T-helper 1 cell (primary cell): Measurements from ENCODE around the gene ENTR1.

Experiments
- DNase-seq, 5 donors: peaks; one replicate each; pipeline ENCODE4 v3.0.0-alpha.2; 2012 to 2020

Gene ENTR1

DNA sequence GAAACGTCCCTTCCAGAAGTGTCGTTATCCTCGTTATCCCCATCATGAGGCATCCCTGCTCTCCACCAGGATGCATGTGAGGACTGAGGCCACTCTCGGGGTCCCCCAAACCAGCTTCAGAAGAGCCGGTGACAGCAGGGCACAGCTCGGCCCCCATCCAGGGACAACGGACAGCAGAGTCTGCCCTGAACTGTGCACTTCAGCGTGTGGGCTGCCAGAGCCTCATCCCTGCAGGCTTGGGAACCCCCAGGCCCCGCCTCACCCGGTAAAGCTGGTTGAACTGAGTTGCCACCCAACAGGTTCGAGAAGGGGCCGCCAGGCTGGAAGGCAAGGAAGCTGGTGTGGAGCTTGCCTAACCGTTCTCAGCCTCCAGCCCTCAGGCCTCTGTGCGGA lies 36.2 kb downstream of the ENTR1 start:
- no peak for DNase-seq

DNA sequence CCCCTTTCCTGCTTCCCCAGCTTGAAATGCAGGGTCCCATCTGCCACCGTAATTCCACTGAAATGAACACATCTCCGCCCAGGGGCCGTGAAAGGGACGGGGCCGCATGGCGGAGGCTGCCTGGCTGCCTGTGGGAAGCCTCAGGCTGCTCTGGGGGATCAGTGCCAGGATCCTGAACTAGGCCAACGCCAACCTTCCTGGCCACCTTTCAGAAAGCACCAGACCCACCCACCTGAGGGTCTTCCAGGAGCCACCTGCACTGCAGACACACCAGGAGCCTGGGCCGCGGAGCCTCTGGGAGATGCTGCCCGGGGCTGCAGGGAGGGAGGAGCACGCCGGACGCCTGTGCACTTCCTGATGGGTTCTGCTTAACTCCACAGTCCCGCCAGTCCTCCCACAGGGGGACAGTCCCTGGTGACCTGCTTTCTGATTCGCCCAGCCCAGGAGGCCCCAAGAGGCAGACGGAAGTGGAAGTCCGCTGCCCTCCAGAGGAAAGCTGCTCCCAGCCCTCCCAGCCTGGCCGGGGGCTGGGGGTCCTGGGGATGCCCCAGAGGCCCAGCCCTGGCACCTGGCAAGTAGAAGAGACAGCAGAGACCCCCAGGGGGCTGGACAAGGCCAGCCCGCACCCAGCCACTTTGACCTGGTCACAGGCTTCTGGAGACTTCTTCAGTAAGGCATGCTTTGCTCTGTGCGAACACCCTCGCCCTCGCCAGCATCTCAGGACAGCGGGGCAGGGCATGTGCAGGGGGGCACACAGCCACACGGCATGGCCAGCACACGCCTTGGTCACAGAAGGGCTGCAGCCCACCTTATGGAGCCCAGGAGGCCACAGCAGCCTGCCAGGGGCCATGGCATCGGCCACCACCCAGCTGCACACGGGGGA lies 36.9 kb downstream of the ENTR1 start, which contains the start of gene CARD9:
CARD9 (minus strand) TSS at position 370 of the 883 bp plus-strand sequence. CDS start 1,591 bp downstream, outside the sequence.
- no peak for DNase-seq

DNA sequence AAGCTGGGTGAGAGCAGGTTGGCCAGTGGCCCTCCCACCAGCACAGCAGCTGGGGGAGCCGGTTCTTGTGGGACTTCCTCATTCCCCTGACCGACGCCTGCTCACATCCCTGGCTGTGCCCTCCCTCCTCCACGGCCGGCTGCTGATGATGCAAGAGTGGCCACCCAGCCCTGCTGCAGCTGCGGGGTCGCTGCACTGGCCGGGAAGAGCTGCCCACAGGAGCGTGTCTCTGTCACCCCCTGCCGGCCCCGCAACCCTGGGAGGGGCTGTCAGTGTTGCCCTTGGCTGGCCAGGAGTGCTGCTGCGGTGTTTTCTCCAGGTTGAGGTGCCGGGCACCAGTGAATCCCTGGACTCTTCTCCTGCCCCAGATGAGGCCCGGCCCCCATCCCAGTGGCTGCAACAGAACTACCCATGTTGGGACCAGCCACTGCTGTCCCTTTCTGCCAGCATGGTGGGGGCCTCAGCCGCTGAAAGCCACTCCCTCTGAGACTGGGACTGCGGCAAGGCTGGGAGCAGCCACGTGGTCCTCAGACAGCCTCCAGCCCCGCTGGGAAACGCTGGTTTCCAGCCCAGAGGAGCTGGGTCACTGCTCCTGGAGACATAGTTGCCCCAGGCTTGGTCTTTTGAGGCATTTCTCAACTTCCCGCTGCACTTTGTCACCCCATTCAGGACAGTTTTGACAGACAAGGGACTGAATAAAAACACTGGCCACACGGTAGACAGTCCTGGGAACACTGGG lies 37.7 kb downstream of the ENTR1 start:
- no peak for DNase-seq

DNA sequence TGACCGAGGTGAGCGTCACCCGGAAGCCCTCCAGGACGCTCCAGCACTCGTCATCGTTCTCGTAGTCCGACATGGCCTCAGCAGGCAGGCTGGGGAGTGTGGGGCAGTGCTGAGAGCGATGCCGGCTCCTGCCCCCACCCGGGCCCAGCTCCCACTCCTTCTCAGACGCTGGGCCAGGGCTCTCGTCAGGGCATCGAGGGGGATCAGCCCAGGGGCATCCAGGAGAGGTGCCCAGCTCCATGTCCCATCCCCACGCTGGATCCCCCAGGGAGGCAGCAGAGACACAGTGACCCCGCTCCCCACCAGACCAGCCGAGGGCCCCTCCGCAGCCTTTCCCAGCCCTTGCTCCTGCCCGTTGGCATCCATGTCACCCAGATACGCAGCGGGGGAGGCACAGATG lies 38.4 kb downstream of the ENTR1 start:
- DNase-seq, result no peak

DNA sequence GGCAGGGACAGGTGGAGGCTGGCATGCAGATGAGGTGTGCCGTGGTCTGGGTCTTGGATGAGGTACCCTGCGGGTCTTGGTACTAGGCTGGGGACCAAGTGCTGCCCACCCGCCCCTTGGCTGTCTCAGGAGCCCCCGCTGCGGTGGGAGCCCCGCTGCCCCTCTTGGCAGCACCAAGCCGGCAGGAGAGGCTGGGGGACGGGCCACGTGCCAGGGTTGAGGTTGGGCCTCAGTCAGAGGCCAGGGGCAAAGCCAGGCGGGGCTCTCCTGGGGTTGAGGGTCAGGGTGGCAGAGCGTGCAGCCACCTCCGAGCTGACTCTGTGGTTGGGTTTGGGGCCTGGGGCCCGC lies 38.9 kb downstream of the ENTR1 start:
- DNase-seq, result no peak

DNA sequence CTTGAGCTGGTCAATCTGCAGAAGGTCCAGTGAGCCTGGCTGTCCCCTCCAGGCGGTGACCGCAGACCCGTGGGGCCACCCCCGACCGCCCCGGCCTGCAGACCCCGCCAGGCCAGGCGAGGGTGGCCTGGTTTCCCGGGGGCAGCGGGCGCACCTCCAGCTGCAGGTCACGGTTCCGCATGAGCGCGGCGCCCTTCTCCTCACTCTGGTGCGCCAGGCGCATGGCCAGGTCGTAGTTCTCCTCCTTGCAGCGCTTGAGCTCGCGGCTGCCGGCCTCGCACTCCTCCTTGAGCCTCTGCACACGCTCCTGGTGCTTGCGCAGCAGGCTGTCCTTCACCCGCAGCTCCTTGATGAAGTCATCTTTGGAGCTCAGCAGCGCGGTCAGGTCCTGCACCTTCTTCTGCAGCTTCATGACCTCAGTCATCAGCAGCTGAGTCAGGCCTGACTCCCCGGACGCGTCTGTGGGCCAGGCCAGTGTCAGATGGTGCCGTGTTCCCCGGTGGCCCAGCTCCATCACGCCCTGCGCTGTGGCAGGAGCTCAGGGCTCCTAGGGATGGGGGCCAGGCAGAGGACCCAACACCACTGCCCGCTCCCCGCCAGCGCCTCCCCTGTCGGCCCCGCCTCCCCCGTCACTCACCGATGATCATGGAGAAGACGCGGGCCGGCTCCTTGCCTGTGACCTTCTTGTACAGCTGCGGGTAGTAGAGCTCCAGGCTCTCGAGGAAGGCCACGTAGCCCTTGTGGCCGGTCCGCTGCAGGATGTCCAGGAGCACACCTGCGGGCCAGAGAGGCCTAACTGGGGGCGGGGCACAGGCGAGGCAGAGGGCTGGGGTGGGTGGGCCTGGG lies 39.5 kb downstream of the ENTR1 start:
- no peak for DNase-seq

DNA sequence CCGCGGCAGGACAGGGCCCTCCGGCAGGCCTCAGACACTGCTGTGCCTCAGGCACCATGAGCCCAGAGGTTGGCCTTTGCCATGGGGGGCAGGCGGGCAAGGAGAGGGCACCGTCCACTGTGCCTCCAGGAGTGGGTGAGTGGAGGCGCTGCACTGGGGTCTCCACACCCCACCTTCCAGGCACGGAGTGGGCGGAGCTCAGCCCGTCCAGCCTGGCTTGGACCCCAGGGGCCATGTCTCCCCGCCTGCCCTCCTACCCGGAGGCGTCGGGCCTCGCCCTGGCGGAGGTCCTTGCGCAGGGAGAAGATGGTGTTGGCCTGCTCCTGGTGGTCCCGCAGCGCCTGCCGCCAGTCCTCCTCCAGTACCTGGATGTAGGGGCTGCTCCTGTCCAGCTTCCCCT lies 40.4 kb downstream of the ENTR1 start:
- no peak for DNase-seq

DNA sequence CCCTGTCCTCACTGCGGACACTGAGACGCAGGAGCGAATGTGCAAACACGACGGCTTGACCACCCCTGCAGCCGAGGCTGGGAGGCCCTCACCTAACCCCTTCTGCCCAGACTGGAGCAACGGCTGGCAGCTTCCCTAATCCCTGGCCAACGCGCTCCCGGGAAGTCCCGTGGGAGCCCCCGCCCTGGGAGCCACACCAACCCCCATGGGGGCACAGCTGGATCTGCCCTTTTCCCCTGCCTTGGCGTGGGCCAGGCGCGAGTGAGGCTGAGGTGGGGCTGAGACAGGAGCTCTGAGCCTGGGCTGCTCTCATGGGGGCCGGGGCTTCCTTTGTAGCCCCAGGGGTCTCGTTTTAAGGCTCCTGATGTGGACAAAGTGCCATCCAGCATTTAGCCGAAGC lies 42.2 kb downstream of the ENTR1 start:
- DNase-seq, result no peak

DNA sequence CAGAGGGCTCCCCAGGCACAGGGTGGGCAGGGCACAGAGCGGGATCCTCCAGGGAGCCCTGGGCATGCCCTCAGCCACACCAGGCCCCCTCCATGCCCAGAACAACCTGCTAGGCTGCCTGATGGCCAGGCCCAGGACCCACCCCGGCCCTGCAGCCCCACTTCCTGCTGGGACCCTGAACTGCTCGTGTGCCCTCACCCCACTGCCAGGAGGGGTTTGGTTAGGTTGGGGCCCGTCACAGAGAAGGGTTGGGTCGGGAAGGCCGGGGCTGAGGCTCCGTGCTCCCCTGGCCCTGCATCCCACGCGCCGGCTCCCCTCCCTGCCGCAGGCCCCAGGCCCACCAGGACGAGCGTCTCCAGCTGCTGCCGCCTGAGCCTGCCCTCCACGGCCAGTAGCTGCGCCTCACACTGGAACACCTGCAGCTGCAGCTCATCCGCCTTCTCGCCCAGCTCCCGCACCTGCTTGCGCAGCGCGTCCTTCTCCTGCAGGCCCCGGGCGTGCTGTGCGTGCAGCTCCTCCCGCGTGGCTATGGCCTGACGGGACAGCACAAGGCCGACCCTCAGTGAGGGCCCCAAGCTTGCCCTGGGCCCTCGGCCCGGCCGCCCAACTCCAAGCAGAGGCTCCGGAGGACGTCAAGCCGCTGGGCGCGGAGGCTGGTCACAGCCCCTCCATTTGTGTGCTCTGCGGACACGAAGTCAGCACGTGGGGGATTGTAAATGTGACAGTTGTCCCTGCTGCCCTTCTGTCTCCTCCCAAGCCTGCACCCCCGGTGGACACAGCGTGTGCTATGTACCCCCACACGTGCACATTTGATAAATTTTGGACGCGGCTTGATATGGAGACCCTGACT lies 42.9 kb downstream of the ENTR1 start:
- DNase-seq, result no peak

DNA sequence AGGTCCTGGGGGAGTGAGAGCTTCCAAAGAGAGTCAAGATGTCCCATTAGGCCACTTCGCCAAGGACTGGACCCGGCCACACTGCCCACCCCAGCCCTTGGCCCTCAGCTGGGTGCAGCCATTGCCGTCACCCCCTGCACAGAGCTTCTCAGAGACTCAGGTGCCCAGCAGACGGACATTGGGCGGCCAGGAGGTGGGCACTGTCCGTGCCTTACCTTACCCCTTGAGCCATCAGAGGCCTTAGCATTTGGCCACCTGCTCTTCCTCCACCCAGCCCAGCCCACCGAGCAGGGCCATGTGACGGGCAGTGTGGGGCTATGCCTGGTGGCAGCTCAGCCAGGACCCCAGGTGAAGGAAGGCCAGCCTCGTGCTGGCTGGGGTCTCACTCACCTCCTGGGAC lies 43.6 kb downstream of the ENTR1 start:
- DNase-seq, result no peak

DNA sequence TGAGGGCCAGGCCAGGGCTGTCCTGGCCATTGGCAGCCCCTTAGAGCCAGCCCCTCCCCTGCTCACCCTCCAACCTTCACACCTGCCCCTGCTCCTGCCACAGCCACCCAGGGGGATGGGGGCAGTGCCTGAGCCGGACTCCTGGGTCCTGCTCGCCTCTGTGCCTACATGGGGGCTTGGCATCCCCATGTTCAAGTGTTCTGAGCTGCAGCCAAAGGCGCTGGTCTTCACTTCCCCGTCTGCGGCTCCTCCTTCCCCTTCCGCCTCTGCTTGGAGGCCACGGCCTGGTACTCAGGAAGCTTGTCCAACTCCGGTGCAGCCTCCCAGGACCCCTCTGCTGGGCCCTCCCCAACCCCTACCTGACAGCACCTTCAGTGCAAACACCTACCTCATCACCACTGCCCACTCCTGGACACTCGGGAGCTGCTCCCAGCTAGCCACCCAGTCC lies 44.6 kb downstream of the ENTR1 start:
- DNase-seq, result no peak

DNA sequence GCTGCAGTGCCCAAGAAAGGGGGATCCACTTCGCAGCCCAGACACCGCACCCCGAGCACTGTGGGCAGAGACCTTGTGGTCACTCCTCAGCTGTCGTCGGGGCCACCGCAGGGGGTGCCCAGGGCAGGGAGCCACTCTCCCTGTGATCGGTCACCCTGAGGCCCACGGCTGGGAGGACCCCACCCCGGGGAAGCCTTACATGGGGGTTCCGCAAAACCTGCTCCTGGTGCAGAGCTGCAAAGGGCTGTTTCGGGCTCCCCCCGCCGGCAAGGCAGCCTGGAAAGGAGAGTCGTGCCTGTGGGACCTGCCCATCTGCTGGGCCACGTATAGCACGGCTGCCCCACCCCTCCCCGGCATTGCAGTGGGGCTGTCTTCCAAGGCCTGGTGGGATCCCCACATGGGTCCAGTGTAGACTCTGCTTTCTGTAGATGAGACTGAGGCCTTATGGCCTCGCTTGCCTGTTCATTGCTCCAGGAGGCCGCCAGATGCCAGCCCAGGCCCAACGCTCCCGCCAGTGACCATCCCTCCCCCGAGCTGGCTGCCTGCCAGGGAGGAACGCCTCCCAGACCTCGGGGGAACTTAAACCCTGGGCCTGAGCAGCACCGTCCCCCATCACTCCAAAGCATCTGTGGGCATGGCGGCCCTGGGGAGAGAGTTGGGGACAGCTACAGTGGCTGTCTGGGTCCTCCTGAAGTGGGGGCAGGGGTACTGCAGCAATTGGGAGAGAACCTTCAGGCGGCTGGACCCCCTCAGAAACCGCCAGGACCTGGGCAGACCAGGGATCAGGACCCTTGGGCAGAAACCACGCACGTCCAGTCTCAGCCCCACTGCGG lies 45.3 kb downstream of the ENTR1 start:
- DNase-seq, result no peak

DNA sequence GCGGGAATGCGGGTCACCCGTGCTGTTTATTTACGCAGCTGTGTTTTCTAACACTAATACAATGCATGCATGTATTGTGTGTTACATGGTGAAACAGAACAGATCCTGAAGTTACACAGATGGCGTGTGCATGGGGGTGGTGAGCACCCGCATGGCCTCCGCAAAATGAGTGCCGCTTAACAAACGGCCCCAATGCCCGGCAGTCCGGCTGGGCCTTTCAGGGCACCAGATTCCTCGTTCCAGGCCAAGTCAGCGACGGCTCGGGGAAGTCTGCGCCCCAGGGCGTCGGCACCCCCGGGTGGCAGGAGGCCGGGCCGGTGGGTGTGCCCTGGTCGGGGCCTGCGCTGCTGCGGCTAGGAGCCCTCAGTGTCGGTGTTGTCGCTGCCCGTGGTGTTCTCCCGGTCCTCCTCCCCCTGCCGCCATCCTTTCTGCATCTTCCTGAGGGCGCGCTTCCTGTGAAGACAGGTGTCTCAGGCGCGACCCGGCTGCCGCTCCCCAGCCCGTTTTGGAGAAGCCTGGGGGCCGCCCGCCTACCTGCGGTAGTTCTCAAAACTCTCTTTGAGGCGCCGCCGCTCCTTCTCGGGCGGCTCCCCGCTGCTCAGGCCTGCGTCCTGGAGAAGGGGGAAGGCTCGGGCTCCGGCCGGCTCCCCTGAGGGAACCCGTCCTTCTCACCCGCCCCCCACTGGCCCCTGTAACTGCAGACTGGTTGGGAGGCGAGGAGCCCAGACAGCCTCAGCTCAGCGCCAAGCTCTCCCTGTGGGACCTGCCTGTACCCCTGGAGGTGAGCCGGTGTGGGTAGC lies 46.3 kb downstream of the ENTR1 start:
- peak in 1 of 5 donors; percentile 8 for DNase-seq

DNA sequence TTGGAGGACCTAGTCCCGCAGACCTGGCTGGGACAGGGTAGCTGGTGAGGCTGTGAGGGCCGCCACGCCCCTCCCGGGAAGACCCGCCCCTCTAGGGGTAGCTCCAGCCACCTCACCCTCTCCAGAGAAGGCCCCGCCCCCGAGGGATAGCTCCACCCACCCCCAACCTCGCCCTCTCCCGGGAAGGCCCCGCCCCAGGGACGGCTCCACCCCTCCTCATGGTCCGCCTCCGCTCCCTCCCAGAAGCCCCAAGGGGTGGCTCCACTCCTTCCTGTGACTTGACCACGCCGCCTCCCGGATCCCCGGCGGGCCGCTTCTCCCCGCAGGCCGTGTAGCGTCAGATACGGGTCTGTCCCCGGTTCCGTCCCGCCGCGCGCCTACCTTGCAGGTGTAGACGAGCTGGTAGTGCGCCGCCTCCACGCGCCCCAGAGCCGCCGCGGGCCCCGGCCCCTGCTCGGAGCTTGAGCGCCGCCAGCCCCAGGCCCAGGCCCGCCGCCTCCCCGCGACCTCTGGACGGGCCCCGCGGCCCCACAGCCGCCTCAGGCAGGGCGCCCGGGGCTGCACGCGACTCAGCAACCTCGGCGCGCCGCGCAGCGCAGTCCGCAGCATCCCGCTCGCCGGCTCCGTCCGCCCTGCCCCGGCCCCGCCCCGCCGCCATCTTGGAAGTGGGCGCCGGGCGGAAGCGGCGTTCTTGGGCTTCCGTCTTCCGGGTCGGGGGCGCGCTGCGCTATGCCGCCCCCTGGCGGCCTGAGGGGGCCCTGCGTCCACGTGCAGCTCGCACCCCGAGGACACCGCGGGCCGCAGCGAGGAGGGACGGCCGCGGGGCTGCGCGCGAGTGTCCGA lies 47.1 kb downstream of the ENTR1 start, which contains the start of gene DNLZ:
DNLZ (minus strand) TSS at position 639 of the 843 bp plus-strand sequence; CDS start at position 609, 30 bp downstream.
- peak; percentile 85 to 93 (median 90) for DNase-seq

DNA sequence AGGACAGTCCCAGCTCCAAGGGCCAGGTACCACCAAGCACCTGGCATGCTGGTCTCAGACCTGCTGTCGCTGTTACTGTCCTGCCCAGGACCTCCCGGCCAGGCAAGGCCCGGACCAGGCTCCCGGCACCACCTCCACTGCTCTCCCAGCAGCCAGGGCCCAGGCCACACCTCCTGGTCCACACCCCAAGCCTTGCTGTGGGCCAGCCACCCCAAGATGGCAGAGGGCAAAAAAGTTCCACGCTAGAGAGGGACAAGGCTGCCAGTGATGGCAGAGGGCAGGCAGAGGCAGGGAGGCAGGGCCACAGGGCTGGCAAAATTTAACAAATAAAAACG lies 48.0 kb downstream of the ENTR1 start:
- DNase-seq, result no peak

DNA sequence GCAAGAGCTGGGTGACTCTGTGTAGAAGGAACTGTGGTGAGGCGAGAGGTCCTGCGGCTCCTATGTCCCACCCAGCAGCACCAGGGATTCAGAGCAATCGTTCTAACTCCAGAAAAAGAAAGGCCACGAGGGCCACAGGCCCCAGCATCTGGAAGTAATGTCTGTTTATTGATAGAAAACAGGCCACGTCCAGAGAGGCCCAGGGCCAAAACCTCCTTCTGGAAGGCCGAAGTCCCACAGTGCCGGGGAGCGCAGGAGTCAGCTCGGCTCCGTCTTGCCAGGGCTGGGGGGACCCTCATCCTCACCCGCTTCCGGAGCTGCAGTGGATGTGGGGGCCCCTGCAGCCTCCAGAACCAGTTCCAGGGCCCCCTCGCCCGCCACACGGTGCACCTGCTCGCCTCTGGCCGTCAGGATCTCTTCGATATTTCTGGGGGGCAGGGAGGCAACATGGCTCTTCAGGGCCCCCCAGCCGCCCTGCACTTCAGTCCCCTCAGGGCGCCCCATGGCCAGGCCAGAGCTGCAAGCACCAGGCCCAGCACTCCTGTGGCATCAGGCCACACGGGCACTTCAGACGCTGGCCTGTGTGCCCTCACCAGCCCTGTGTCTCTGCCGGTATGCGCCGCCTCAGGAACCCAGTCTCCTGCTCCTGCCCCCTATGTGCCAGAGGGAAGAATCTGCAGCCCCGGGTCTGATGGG lies 48.5 kb downstream of the ENTR1 start:
- DNase-seq, result no peak

DNA sequence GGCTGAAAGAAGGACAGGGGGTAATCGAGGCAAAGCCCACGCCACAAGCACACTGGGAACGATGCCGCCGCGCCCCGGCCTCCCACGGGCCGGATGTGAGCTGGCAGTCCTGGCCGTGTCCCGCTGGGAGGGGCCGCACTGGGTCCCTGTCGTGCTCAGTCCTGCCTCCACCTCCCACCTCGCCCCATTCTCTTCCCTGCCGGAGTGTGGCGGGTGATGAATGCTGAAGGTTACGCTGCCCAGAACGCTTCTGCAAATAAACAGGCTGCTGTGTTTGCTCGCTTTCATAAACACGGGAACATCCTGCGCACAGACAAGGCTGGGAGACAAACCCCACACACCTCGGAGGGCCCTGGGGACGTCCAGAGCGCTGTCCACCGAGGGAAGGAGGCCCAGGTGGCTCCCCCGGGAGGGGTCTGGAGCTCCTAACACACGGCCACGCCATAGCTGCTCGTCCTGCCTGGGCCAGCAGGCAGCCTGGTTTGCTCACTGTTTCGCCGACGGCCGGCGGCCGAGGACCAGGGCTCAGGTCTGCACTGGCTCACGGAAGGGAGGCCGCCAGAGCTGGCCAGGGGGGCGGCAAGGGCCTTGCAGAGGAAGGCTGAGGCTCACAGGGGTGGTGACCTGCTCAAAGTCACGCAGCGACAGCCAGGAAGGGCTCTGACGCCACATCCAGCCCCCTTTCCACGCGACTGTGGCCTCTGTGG lies 49.2 kb downstream of the ENTR1 start:
- DNase-seq, result no peak
